HG03108 (cell line): ENCODE measurements around the gene MYADML2.
"Not testable (repeated sequence)": the region's sequence is repeated elsewhere in the genome, so short reads cannot be mapped to it uniquely, and the experiment has no call there.

Source experiments
- ATAC-seq: cut with Tn5 transposase; IDR thresholded peaks from one replicate; pipeline ENCODE4 v1.9.1; 2021; ENCODE audit warnings: moderate library complexity; ENCODE audit not compliant: unreplicated experiment

Gene MYADML2

DNA sequence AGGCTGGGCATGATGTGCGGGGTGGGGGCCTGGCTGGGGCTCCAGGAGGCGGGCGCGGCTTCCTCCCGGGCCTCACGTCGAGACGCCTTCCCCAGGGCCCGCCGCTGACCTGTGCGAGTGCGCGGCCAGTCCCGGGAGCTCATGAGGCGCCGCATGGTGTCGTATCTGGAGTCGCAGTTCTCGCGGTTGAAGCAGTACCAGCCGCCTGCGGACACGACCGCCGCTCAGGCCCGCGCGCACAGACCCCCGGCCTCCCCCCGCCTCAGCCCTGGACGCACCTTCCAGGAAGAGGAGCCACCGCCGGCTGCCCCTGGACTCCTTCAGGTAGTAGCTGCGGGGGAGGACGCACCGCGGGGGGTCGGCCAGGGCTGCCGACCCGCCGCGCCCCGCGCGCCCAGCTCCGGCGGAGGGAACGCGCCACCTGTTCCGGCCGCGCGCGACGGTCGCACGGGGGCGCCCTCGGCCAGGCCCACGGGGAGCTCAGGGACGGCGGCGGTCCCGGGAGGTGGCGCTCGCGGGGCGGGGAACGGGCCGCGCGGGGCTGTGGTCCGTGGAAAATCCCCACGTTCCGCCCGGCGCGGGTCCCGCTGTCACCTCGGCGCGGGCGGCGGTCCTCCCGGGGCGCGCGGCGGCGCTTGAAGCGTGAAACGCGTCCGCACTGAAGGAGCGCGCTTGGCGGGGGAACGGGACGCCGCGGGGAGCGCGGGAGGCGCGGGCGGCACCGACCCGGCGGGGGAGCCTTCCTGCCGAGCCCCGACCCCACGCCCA, 12.5 kb upstream of the MYADML2 start:
- no peak for ATAC-seq

DNA sequence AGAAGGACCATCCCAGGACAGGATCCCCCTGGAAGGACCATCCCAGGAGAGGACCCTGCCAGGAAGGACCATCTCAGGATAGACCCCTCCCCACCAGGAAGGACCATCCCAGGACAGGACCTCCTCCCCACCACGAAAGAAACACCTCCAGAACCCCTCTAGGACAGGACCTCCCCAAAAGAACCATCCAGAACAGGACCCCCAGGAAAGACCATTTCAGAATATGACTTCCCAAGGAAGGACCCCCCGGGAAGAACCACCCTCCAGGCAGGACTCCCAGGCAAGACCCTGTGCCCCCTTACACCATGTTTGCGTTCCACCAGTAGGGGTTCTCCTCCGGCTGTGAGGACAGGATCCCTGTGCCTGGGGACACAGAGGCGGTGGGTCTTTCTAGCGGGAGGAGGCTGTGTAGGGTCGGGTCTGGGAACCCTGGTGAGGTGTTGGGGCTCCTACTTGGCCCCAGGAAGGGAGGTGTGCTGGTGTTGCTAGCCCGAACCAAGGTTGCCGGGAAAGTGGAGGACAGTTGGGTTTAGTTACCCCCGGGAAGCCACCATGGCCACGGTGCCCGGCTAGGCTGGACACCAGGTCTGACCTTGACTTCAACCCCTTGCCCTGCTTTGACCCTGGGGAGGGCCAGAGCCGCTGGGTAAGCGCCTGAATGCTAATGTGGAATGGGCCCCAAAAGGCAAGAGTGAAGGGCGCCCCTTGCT, 11.8 kb upstream of the MYADML2 start:
- ATAC-seq = no peak

DNA sequence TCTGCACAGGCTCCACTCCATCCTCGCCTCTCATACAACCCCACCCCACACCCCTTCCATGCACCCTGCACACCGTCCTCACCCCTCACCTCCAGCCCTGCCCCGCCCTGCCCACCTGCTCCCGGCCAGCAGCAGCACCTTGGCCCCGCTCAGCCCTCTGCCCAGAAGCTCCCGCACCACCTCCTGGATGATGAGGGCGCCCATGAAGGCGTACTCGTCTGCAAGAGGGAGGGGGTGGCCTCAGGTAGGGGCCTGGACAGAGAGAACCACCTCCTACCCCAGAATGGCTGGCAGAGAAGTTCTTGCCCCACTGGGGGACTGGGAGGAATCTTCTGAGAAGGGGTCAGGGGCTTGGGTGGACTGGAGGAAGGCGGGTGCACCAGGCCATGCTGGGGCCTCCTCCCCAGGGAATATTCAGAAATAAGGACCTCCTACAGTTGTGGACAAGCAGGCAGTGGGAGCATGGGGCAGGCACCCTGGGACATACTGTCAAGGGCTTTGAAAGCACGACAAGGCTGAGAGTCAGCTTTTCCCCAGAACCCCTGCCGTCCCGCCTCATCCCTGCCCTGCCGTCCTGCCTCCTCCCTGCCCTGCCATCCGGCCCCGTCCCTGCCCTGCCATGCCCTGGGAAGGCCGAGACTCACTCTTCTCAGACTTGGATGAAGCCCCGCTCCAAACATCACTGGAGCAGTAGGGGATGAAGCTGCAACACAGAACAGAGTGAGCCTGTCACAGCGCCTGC, 10.8 kb upstream of the MYADML2 start:
- no peak for ATAC-seq

- ATAC-seq = no peak
Observed at GRCh38 chr17:81956607-81957589, 9.9 kb upstream of the MYADML2 start.

DNA sequence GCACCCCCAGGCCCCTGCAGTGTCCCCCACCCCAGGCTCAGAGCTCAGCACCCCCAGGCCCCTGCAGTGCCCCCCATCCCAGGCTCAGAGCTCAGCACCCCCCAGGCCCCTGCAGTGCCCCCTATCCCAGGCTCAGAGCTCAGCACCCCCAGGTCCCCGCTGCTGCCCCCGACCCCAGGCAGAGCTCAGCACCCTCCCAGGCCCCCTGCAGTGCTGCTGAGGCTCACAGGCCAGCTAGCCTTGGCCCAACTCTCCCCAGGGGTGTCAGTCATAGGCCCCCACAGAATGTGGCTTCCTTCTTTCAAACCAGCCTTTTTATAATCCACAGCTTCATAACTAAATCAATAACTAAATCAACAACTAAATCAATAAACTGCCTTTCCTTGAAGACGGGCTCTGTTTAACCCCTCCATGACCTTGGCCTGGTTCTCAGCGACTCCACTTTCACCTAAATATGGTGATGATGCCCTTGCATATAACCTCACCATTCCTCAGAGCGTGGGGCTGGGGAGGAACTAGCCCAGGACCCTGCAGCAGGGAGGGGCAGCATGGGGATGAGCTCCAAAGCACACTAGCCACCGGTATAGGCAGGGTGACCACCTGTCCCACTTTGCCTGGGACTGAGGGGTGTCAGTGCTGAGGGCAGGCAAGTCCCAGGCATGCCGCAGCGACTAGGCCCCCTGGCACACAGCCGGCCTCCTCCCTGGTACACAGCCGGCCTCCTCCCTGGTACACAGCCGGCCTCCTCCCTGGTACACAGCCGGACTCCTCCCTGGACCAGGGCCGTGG, 8.9 kb upstream of the MYADML2 start:
- no peak for ATAC-seq

- no peak for ATAC-seq
Observed at GRCh38 chr17:81955058-81955681, 8.1 kb upstream of the MYADML2 start.

DNA sequence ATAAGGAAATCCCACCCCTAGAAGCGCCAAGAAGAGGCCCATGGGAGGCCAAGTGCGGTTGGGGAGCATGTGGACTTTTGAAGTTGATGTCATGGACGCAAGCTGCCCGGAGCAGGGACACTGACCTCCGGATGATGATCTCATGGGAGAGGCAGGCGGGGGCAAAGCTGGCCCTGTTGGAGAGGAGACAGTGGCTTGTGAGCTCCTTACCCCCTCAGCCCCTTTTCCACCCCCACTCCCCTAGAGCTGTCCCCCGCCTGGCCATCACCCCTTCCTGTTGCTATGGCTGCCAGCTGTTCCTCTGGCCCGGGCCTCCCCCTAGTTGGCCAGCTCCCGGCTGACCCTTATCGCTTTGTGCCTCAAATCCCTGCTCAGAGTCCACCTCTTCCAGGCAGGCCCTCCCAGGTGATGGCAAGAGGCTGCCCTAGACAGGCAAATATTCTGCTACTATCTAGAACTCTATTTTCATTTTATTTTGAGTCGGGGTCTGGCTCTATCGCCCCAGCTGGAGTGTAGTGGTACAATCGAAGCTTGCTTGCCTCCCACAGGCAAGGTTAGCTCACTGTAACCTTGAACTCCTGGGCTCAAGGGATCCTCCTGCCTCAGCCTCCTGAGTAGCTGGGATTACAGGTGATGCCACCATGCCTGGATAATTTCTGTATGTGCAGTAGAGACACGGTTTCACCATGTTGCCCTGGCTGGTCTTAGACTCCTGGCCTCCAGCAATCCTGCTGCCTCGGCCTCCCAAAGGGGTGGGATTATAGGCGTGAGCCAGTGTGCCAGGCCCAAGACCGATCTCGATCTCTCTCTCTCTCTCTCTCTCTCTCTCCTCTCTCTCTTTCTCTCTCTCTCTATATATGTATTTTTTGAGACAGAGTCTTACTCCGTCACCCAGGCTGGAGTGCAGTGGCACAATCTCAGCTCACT, 7.4 kb upstream of the MYADML2 start:
- ATAC-seq = no peak

GRCh38 chr17:81953443-81953842, 6.4 kb upstream of the MYADML2 start:
- ATAC-seq = not testable (repeated sequence)

DNA sequence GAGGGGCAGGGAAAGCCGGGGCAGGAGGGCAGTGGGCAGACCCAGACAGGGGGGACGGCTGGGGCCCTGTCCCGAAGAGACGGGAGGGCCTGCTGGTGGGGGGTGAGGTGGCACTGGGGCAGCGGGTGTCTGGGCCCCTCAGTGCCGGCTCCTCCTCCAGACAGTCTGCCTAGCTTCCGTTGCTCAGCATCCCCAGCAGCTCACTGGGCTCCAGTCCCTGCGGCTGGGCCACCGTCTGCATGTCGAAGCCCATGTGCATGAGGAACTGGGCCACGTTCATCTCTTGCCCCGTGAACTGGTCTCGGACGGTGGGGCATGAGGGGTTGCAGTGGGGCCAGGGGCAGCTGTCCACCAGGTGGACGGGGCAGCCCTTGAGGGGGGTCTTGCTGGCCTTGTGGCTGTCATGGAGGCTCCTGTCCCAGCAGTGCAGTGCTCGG, 5.8 kb upstream of the MYADML2 start:
- ATAC-seq = no peak

GRCh38 chr17:81951785-81952684, 5.0 kb upstream of the MYADML2 start:
- ATAC-seq = no peak

GRCh38 chr17:81950501-81950900, 3.5 kb upstream of the MYADML2 start:
- no peak for ATAC-seq

DNA sequence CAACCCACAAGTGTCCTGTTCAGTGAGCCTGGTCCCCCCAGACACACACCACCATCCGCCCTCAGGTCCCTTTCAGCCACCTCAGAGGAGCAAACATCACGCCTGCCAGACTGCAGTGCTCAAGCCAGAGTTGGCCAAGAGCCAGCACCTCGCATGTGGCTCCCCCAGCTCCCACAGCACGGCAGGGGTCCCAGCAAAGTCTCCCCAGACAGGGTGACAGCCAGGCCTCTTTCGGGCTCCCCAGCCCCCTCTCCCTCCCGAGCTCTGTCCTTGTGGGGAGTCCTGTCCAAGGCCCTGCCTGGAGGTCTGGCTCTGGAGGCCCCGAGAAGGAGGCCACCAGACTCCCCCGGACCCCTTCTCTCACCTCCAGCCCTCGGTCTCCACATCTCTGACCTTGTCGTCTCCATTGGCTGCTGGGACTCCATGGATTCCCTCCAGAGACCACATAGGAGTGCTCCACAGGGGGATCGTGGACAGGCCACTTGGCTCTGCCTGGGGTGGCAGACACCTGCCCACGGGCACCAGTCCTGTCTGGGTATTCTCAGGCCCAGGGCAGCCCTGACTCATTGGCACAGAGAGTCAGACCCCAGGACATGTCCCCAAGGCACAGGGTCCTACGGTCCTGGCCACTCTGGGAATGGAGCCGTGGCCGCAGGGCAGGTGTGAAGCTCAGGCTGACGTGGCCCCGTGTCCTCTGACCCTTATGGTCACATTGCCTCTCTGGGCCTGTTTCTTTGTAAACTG, 1.8 kb upstream of the MYADML2 start:
- ATAC-seq = no peak

DNA sequence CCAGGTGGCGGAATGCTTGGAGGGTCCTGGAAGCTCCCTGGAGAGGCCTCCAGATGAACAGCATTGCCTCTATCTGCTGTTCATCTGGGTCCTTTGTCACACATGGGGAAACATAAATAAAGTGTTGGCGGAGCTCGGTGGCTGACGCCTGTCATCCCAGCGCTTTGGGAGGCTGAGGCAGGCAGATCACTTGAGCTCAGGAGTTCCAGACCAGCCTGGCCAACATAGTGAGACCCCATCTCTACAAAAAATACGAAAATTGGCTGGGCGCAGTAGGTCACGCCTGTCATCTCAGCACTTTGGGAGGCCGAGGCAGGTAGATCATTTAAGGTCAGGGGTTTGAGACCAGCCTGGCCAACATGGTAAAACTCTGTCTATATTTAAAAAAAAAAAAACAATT, 2.2 kb downstream of the MYADML2 start:
- no peak for ATAC-seq

- ATAC-seq = no peak
Observed at GRCh38 chr17:81942167-81942553, 4.9 kb downstream of the MYADML2 start.

DNA sequence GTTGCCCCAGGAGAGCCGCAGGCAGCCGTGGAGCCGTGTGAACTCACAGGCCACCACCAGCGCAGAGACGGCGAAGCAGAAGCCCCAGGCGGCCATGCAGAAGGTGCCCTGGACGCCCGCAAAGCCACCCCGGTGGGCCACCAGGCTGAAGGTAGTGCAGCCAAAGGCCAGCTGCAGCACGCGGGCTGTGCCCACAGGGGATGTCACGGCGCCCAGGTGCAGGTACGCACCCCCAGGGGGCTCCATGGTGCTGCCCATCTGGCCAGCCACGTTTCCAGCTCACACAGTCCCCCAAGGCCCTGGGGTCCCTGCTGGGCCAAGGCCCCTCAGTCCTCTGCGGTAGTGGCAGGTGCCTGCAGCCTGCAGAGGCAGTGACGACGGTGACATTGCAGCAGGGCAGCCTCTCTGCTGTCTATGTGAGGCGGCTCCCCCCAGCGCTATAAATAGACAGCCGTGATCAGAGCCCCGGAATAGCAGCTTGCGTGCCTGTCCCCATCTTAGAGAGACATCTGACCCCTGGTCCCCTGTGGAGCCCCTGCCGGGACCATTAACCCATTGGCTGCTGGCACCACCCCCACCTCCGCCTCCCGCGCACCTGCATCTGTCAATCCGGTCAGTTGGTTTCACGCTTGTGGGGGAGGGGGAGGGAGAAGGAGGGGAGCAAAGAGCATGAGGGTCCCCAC, 5.4 kb downstream of the MYADML2 start:
- ATAC-seq = no peak
